Measurements from ENCODE around the gene CHRDL2. TPM values are rescaled to one million over a fixed set of nuclear protein-coding genes. Genes with fewer than 3 reads are reported as not detected.

Gene CHRDL2
- total RNA-seq, 2 donors from 2014 or later = 0.09 to 9.1 TPM

GRCh38 chr11:74707602-74708510 lies 23.4 kb downstream of the CHRDL2 start:
- H3K27me3 ChIP-seq (replicated peaks; ENCODE audit: insufficient read depth) = no peaks in the 10 kb centered on the region
- intact Hi-C loops (cut with DNase I) = no loop called here
- no peaks in the 10 kb centered on the region for H3K9me3 ChIP-seq
- no peak overlapping the region for H3K4me3 ChIP-seq
- no peak overlapping the region for H3K27ac ChIP-seq
- 79% methylated on average over 10 of the region's 10 CpGs for WGBS
- TF ChIP-seq POLR2A (IDR thresholded peaks at IDR 0.05) (no peak), POLR2AphosphoS5 (IDR thresholded peaks at IDR 0.05) (no peak), CTCF (IDR thresholded peaks at IDR 0.05) (no peak)
- H3K36me3 ChIP-seq = no peaks in the 10 kb centered on the region
- DNase-seq (ENCODE audit: low spot score) = no peak
- no peaks in the 10 kb centered on the region for H3K4me1 ChIP-seq (replicated peaks)

GRCh38 chr11:74707182-74707581 lies 24.0 kb downstream of the CHRDL2 start:
- intact Hi-C loops (cut with DNase I) = no loop called here
- DNase-seq (ENCODE audit: low spot score) = no peak
- Histone ChIP-seq H3K4me3 (no peak overlapping the region), H3K27me3 (replicated peaks; ENCODE audit: insufficient read depth) (no peaks in the 10 kb centered on the region), H3K4me1 (replicated peaks) (no peaks in the 10 kb centered on the region), H3K36me3 (no peaks in the 10 kb centered on the region), H3K27ac (no peak overlapping the region), H3K9me3 (no peaks in the 10 kb centered on the region)
- WGBS = 92% methylated on average over 3 of the region's 3 CpGs
- TF ChIP-seq POLR2A (IDR thresholded peaks at IDR 0.05) (no peak), POLR2AphosphoS5 (IDR thresholded peaks at IDR 0.05) (no peak), CTCF (IDR thresholded peaks at IDR 0.05) (no peak)

GRCh38 chr11:74703211-74703610 lies 28.0 kb downstream of the CHRDL2 start:
- TF ChIP-seq POLR2AphosphoS5 (IDR thresholded peaks at IDR 0.05) (no peak), CTCF (IDR thresholded peaks at IDR 0.05) (no peak), POLR2A (IDR thresholded peaks at IDR 0.05) (no peak)
- H3K36me3 ChIP-seq = no peaks in the 10 kb centered on the region
- no peaks in the 10 kb centered on the region for H3K27me3 ChIP-seq (replicated peaks; ENCODE audit: insufficient read depth)
- 100% methylated on average over 11 of the region's 13 CpGs for WGBS
- intact Hi-C loops (cut with DNase I) = no loop called here
- H3K27ac ChIP-seq = no peak overlapping the region
- H3K4me3 ChIP-seq = no peak overlapping the region
- no peak for DNase-seq (ENCODE audit: low spot score)
- H3K9me3 ChIP-seq = no peaks in the 10 kb centered on the region
- H3K4me1 ChIP-seq (replicated peaks) = no peaks in the 10 kb centered on the region

- Histone ChIP-seq H3K27ac (no peak overlapping the region), H3K9me3 (no peaks in the 10 kb centered on the region), H3K4me3 (no peak overlapping the region), H3K27me3 (replicated peaks; ENCODE audit: insufficient read depth) (no peaks in the 10 kb centered on the region), H3K36me3 (no peaks in the 10 kb centered on the region), H3K4me1 (replicated peaks) (no peaks in the 10 kb centered on the region)
- TF ChIP-seq POLR2A (IDR thresholded peaks at IDR 0.05) = no peak
- no peak for TF ChIP-seq POLR2AphosphoS5 (IDR thresholded peaks at IDR 0.05)
- TF ChIP-seq CTCF (IDR thresholded peaks at IDR 0.05) = peak; percentile 50 to 75 (median 61)
- no peak for DNase-seq (ENCODE audit: low spot score)
- intact Hi-C loops (cut with DNase I) = no loop called here
- WGBS = 52% methylated on average over 15 of the region's 15 CpGs
Measured at GRCh38 chr11:74702383-74703007, 28.7 kb downstream of the CHRDL2 start.
